Naive thymus-derived CD4-positive, alpha-beta T cell (primary cell): ENCODE data around the gene GNAT2. TPM values are rescaled to one million over a fixed set of nuclear protein-coding genes. Genes with fewer than 3 reads are reported as not detected.

Source experiments
- ATAC-seq: fragments of 150-1000 bp; cut with Tn5 transposase; 2 replicates; pipeline ENCODE4 v1.10.0; 2021; ENCODE audit warnings: mild to moderate bottlenecking, moderate library complexity
- CTCF ChIA-PET: fragments of 350-600 bp; sonication (Branson Sonifier 250); formaldehyde crosslinking; loops from one replicate; lab custom pipeline; 2021; ENCODE audit warnings: antibody characterized with exemption; lab: Charles Lee
- POLR2A ChIA-PET: fragments of 350-600 bp; sonication (Branson Sonifier 250); formaldehyde crosslinking; loops from one replicate; lab custom pipeline; 2021; ENCODE audit warnings: antibody characterized with exemption, inconsistent platforms; lab: Charles Lee
- DNase-seq, 9 donors: peaks; one replicate each; pipeline versions ENCODE4 v3.0.0 to v3.0.0-alpha.2; 2020 to 2022; ENCODE audit warnings: mixed read lengths in 1 of 9
- H3K27ac ChIP-seq: one replicate; pipeline ENCODE4 v1.7.0; 2013; ENCODE audit warnings: mild to moderate bottlenecking, low read depth, low read length, moderate library complexity
- H3K27me3 ChIP-seq, 2 donors: one replicate each; pipeline ENCODE4 v1.7.0; 2013; ENCODE audit warnings: low read length in 2 of 2, mild to moderate bottlenecking in 2 of 2, moderate library complexity in 2 of 2; ENCODE audit not compliant: control insufficient read depth in 2 of 2, insufficient read depth in 2 of 2
- H3K36me3 ChIP-seq, 3 experiments: 1 replicate in 2 of 3; 2 replicates in 1 of 3; pipeline ENCODE4 v1.7.0; 2013; ENCODE audit warnings: low read length in 3 of 3, mild to moderate bottlenecking in 3 of 3, moderate library complexity in 1 of 3; ENCODE audit not compliant: insufficient read depth in 3 of 3, control insufficient read depth in 2 of 3
- H3K4me1 ChIP-seq, 2 donors: one replicate each; pipeline ENCODE4 v1.7.0; 2013; ENCODE audit warnings: low read length in 2 of 2, mild to moderate bottlenecking in 2 of 2, moderate library complexity in 1 of 2; ENCODE audit not compliant: control insufficient read depth in 2 of 2, insufficient read depth in 2 of 2
- H3K4me3 ChIP-seq: 2 replicates; pipeline ENCODE4 v1.7.0; 2013; ENCODE audit warnings: mild to moderate bottlenecking, low read length
- H3K9me3 ChIP-seq, 3 experiments: 1 replicate in 2 of 3; 2 replicates in 1 of 3; pipeline ENCODE4 v1.7.0; 2013; ENCODE audit warnings: low read length in 3 of 3; ENCODE audit not compliant: control insufficient read depth in 2 of 3
- H3K27ac Mint-ChIP-seq, 9 donors: one replicate each; pipeline ENCODE4 v1.8.0; 2020 to 2022; ENCODE audit warnings: mixed read lengths in 9 of 9, mild to moderate bottlenecking in 8 of 9, moderate library complexity in 5 of 9, inconsistent platforms in 2 of 9
- H3K27me3 Mint-ChIP-seq, 5 donors: one replicate each; pipeline ENCODE4 v1.8.0; 2021 to 2022; ENCODE audit warnings: mixed read lengths in 5 of 5, mild to moderate bottlenecking in 1 of 5
- H3K36me3 Mint-ChIP-seq, 5 donors: one replicate each; pipeline ENCODE4 v1.8.0; 2020 to 2022; ENCODE audit warnings: mixed read lengths in 5 of 5, mild to moderate bottlenecking in 3 of 5, inconsistent platforms in 1 of 5
- H3K4me1 Mint-ChIP-seq, 7 donors: one replicate each; pipeline ENCODE4 v1.8.0; 2020 to 2022; ENCODE audit warnings: mixed read lengths in 7 of 7, mild to moderate bottlenecking in 3 of 7, inconsistent platforms in 1 of 7
- H3K4me3 Mint-ChIP-seq, 10 donors: one replicate each; pipeline ENCODE4 v1.8.0; 2020 to 2022; ENCODE audit warnings: mild to moderate bottlenecking in 10 of 10, mixed read lengths in 10 of 10, moderate library complexity in 6 of 10, inconsistent platforms in 2 of 10
- H3K9me3 Mint-ChIP-seq, 11 donors: one replicate each; pipeline ENCODE4 v1.8.0; 2020 to 2022; ENCODE audit warnings: mixed read lengths in 11 of 11, mild to moderate bottlenecking in 4 of 11, inconsistent platforms in 1 of 11, moderate library complexity in 1 of 11
- intact Hi-C, 2 donors: fragments of 100-400 bp; cut with micrococcal nuclease; formaldehyde crosslinking; loops; one replicate each; pipeline ENCODE4 v1.15.1; 2023
- polyA plus RNA-seq, 2 donors: library from polyadenylated mRNA; unstranded; fragments of 300-500 nt; fragmentation: Illumina TruSeq; gene quantifications; one replicate each; pipeline ENCODE4 v1.2.3, GENCODE V29; 2021
- total RNA-seq, 6 experiments: library from RNA in 5 of 6; stranded (reverse) in 5 of 6; gene quantifications; 1 replicate in 5 of 6; 2 replicates in 1 of 6; pipeline ENCODE4 v1.2.3 and lab custom pipeline; 2021 to 2026

GNAT2 gene
- total and polyA plus RNA-seq, 7 experiments from 2014 or later, result 0.39 TPM; not detected in 6

GRCh38 chr1:109611308-109611990, 8.0 kb downstream of the GNAT2 start:
- no peaks in the 10 kb centered on the region for H3K4me1 ChIP-seq
- no peaks in the 10 kb centered on the region for H3K27me3 ChIP-seq
- Mint-ChIP-seq H3K27ac (no peak overlapping the region), H3K4me1 (peaks cover 5 to 10% (median 8%) of the 10 kb centered on the region in 7 donors), H3K27me3 (peaks cover 0 to 9% (median 0%) of the 10 kb centered on the region in 5 donors), H3K9me3 (no peaks in the 10 kb centered on the region), H3K4me3 (no peak overlapping the region), H3K36me3 (no peaks in the 10 kb centered on the region)
- H3K27ac ChIP-seq, result no peak overlapping the region
- no peak overlapping the region for H3K4me3 ChIP-seq
- ChIA-PET POLR2A (interaction anchor here (0.5 to 1.0 kb wide), 2 partner anchors 21 to 47 kb away, joined by 3 to 4 read pairs; no protein-coding TSS in a partner anchor), CTCF (interaction anchor here (0.7 kb wide), 2 partner anchors 19 to 1532 kb away, joined by 3 read pairs; no protein-coding TSS in a partner anchor)
- ATAC-seq, result no peak
- intact Hi-C loops, result no loop called here
- H3K9me3 ChIP-seq, result no peaks in the 10 kb centered on the region
- DNase-seq, result no peak
- no peaks in the 10 kb centered on the region for H3K36me3 ChIP-seq

GRCh38 chr1:109610609-109611307, 8.7 kb downstream of the GNAT2 start:
- H3K36me3 ChIP-seq, result no peaks in the 10 kb centered on the region
- DNase-seq, result no peak
- H3K27me3 ChIP-seq, result no peaks in the 10 kb centered on the region
- Mint-ChIP-seq H3K9me3 (no peaks in the 10 kb centered on the region), H3K4me3 (no peak overlapping the region), H3K4me1 (peaks cover 0 to 3% (median 1%) of the 10 kb centered on the region in 7 donors), H3K36me3 (no peaks in the 10 kb centered on the region), H3K27ac (no peak overlapping the region), H3K27me3 (peaks cover 0 to 9% (median 0%) of the 10 kb centered on the region in 5 donors)
- ATAC-seq, result no peak
- H3K27ac ChIP-seq, result no peak overlapping the region
- ChIA-PET POLR2A (interaction anchor here (0.7 to 1.0 kb wide), 2 partner anchors 8 to 46 kb away, joined by 3 to 4 read pairs; no protein-coding TSS in a partner anchor), CTCF (interaction anchor here (0.7 kb wide), 2 partner anchors 55 to 1532 kb away, joined by 3 to 5 read pairs; no protein-coding TSS in a partner anchor)
- no peak overlapping the region for H3K4me3 ChIP-seq
- intact Hi-C loops, result no loop called here
- no peaks in the 10 kb centered on the region for H3K9me3 ChIP-seq
- H3K4me1 ChIP-seq, result no peaks in the 10 kb centered on the region

GRCh38 chr1:109609881-109610280, 9.5 kb downstream of the GNAT2 start:
- ChIA-PET POLR2A (interaction anchor here (1.3 kb wide), 1 partner anchor 10 kb away, joined by 4 read pairs; the partner anchor contains the start of genes AMPD2 and GNAT2), CTCF (no interaction called here)
- H3K27ac Mint-ChIP-seq, result no peak overlapping the region
- H3K9me3 Mint-ChIP-seq, result no peaks in the 10 kb centered on the region
- no peak overlapping the region for H3K4me3 Mint-ChIP-seq
- Histone ChIP-seq H3K4me1 (no peaks in the 10 kb centered on the region), H3K36me3 (no peaks in the 10 kb centered on the region), H3K9me3 (no peaks in the 10 kb centered on the region), H3K4me3 (no peak overlapping the region), H3K27me3 (no peaks in the 10 kb centered on the region), H3K27ac (no peak overlapping the region)
- peaks cover 0 to 4% (median 0%) of the 10 kb centered on the region in 7 donors for H3K4me1 Mint-ChIP-seq
- intact Hi-C loops, result no loop called here
- DNase-seq, result no peak
- no peaks in the 10 kb centered on the region for H3K36me3 Mint-ChIP-seq
- no peak for ATAC-seq
- H3K27me3 Mint-ChIP-seq, result peaks cover 0 to 9% (median 0%) of the 10 kb centered on the region in 5 donors

GRCh38 chr1:109605381-109605780, 14.0 kb downstream of the GNAT2 start:
- ATAC-seq, result no peak
- no peak for DNase-seq
- H3K9me3 ChIP-seq, result no peaks in the 10 kb centered on the region
- ChIA-PET POLR2A (interaction anchor here (0.9 to 1.2 kb wide), 2 partner anchors 8 to 57 kb away, joined by 3 read pairs; partner anchors contain the start of gene GNAI3), CTCF (interaction anchor here (0.7 to 1.8 kb wide), 4 partner anchors 13 to 440 kb away, joined by 3 to 4 read pairs (median 3); partner anchors contain the start of gene GNAI3)
- no peaks in the 10 kb centered on the region for H3K36me3 Mint-ChIP-seq
- intact Hi-C loops, result no loop called here
- no peaks in the 10 kb centered on the region for H3K9me3 Mint-ChIP-seq
- no peak overlapping the region for H3K4me3 Mint-ChIP-seq
- no peak overlapping the region for H3K4me3 ChIP-seq
- no peak overlapping the region for H3K27ac ChIP-seq
- H3K27me3 Mint-ChIP-seq, result peaks cover 0 to 1% (median 0%) of the 10 kb centered on the region in 5 donors
- H3K27ac Mint-ChIP-seq, result no peak overlapping the region
- H3K4me1 Mint-ChIP-seq, result peaks cover 4 to 34% (median 20%) of the 10 kb centered on the region in 7 donors
- H3K4me1 ChIP-seq, result peaks cover 0 to 9% of the 10 kb centered on the region in 2 donors
- no peaks in the 10 kb centered on the region for H3K36me3 ChIP-seq
- no peaks in the 10 kb centered on the region for H3K27me3 ChIP-seq

GRCh38 chr1:109603229-109603628, 16.2 kb downstream of the GNAT2 start:
- peak in 2 of 9 donors; percentile 13 to 19 for DNase-seq
- no peak overlapping the region for H3K27ac ChIP-seq
- H3K4me3 ChIP-seq, result no peak overlapping the region
- H3K9me3 Mint-ChIP-seq, result no peaks in the 10 kb centered on the region
- intact Hi-C loops, result loop anchor here in 1 of 2 donors (5.0 kb wide), 1 partner anchor 41 kb away; no protein-coding TSS in a partner anchor
- ATAC-seq, result peak; percentile 59
- no peaks in the 10 kb centered on the region for H3K27me3 Mint-ChIP-seq
- peaks cover 0 to 5% (median 0%) of the 10 kb centered on the region in 5 donors for H3K36me3 Mint-ChIP-seq
- peaks cover 0 to 9% of the 10 kb centered on the region in 2 donors for H3K4me1 ChIP-seq
- ChIA-PET CTCF (no interaction called here), POLR2A (no interaction called here)
- H3K4me3 Mint-ChIP-seq, result peak overlapping the region in 3 of 10 donors; percentile 2 to 26 (median 25)
- peak overlapping the region in 4 of 9 donors; percentile 18 to 72 (median 43) for H3K27ac Mint-ChIP-seq
- H3K36me3 ChIP-seq, result no peaks in the 10 kb centered on the region
- H3K4me1 Mint-ChIP-seq, result peaks cover 9 to 34% (median 24%) of the 10 kb centered on the region in 7 donors
- no peaks in the 10 kb centered on the region for H3K9me3 ChIP-seq
- H3K27me3 ChIP-seq, result no peaks in the 10 kb centered on the region

GRCh38 chr1:109598655-109599054, 20.8 kb downstream of the GNAT2 start:
- no peaks in the 10 kb centered on the region for H3K27me3 ChIP-seq
- peak overlapping the region in 3 of 9 donors; percentile 6 to 66 (median 40) for H3K27ac Mint-ChIP-seq
- peaks cover 0 to 13% (median 7%) of the 10 kb centered on the region in 5 donors for H3K36me3 Mint-ChIP-seq
- no peak overlapping the region for H3K4me3 Mint-ChIP-seq
- no peaks in the 10 kb centered on the region for H3K27me3 Mint-ChIP-seq
- H3K4me3 ChIP-seq, result no peak overlapping the region
- H3K36me3 ChIP-seq, result peaks cover 0 to under 1% (median 0%) of the 10 kb centered on the region in 3 experiments
- no peaks in the 10 kb centered on the region for H3K9me3 ChIP-seq
- peaks cover 11 to 23% (median 23%) of the 10 kb centered on the region in 7 donors for H3K4me1 Mint-ChIP-seq
- ChIA-PET POLR2A (no interaction called here), CTCF (interaction anchor here (0.8 kb wide), 1 partner anchor 66 kb away, joined by 4 read pairs; no protein-coding TSS in a partner anchor)
- H3K27ac ChIP-seq, result no peak overlapping the region
- intact Hi-C loops, result no loop called here
- no peak for ATAC-seq
- peaks cover 0 to 7% of the 10 kb centered on the region in 2 donors for H3K4me1 ChIP-seq
- no peaks in the 10 kb centered on the region for H3K9me3 Mint-ChIP-seq
- no peak for DNase-seq
